Ascending aorta (tissue), 2 donors: ENCODE measurements around the gene LRRC28. TPM values are rescaled to one million over a fixed set of nuclear protein-coding genes. Genes with fewer than 3 reads are reported as not detected.
A peak's percentile ranks its signal among the peaks of the same experiment; 100 is the strongest.

ENCODE experiments used
- DNase-seq, 2 donors: peaks; one replicate each; pipeline ENCODE4 v3.0.0-alpha.2; 2019; ENCODE audit warnings: low spot score in 2 of 2
- H3K27ac ChIP-seq, 2 donors: fragments of 200-600 bp; sonication (generic); one replicate each; pipeline ENCODE4 v1.5.1; 2016 to 2017; ENCODE audit warnings: mild to moderate bottlenecking in 1 of 2
- H3K27me3 ChIP-seq: fragments of 200-600 bp; sonication (generic); one replicate; pipeline ENCODE4 v1.5.1; 2017
- H3K36me3 ChIP-seq, 2 donors: fragments of 200-600 bp; sonication (generic); one replicate each; pipeline ENCODE4 v1.5.1; 2016
- H3K4me1 ChIP-seq, 2 donors: fragments of 200-600 bp; sonication (generic); one replicate each; pipeline ENCODE4 v1.5.1; 2016 to 2017; ENCODE audit warnings: mild to moderate bottlenecking in 1 of 2
- H3K4me3 ChIP-seq, 2 donors: fragments of 200-600 bp; sonication (generic); one replicate each; pipeline ENCODE4 v1.5.1; 2016 to 2017; ENCODE audit warnings: mild to moderate bottlenecking in 1 of 2
- H3K9me3 ChIP-seq, 2 donors: fragments of 200-600 bp; sonication (generic); one replicate each; pipeline ENCODE4 v1.5.1; 2016
- CTCF ChIP-seq, 3 experiments: fragments of 200-600 bp in 2 of 3; fragments of 450-650 bp in 1 of 3; sonication (generic) in 2 of 3; IDR thresholded peaks; one replicate each; pipeline ENCODE4 v1.5.1; 2016 to 2019; ENCODE audit warnings: antibody characterized with exemption in 3 of 3, mild to moderate bottlenecking in 1 of 3, moderate library complexity in 1 of 3
- intact Hi-C: fragments of 100-400 bp; cut with DNase I; formaldehyde crosslinking; loops from one replicate; pipeline ENCODE4 v1.15.1; 2023
- total RNA-seq: library from RNA; depleted of rRNA; stranded (reverse); fragments of >200 nt; gene quantifications from one replicate; pipeline ENCODE4 v1.1.0, GENCODE V29; 2016

The LRRC28 gene
- total RNA-seq, 1 donor from 2014 or later, result 24.2 TPM

- H3K36me3 ChIP-seq, result no peaks in the 10 kb centered on the region
- no peaks in the 10 kb centered on the region for H3K4me1 ChIP-seq
- intact Hi-C loops, result no loop called here
- H3K27ac ChIP-seq, result no peak overlapping the region
- no peaks in the 10 kb centered on the region for H3K9me3 ChIP-seq
- no peak overlapping the region for H3K4me3 ChIP-seq
- no peaks in the 10 kb centered on the region for H3K27me3 ChIP-seq
- no peak for TF ChIP-seq CTCF (IDR thresholded peaks at IDR 0.05)
- no peak for DNase-seq
Observed at GRCh38 chr15:99275525-99276128, 24.3 kb downstream of the LRRC28 start.

GRCh38 chr15:99279290-99279689 lies 28.0 kb downstream of the LRRC28 start:
- TF ChIP-seq CTCF (IDR thresholded peaks at IDR 0.05), result no peak
- Histone ChIP-seq H3K9me3 (no peaks in the 10 kb centered on the region), H3K4me1 (peaks cover 0 to 6% of the 10 kb centered on the region in 2 donors), H3K27me3 (no peaks in the 10 kb centered on the region), H3K27ac (no peak overlapping the region), H3K4me3 (no peak overlapping the region), H3K36me3 (no peaks in the 10 kb centered on the region)
- intact Hi-C loops, result no loop called here
- no peak for DNase-seq

GRCh38 chr15:99279827-99280226 lies 28.5 kb downstream of the LRRC28 start:
- H3K4me1 ChIP-seq, result peaks cover 0 to 7% of the 10 kb centered on the region in 2 donors
- TF ChIP-seq CTCF (IDR thresholded peaks at IDR 0.05), result no peak
- no peaks in the 10 kb centered on the region for H3K36me3 ChIP-seq
- intact Hi-C loops, result no loop called here
- H3K4me3 ChIP-seq, result no peak overlapping the region
- H3K9me3 ChIP-seq, result no peaks in the 10 kb centered on the region
- no peak for DNase-seq
- H3K27me3 ChIP-seq, result no peaks in the 10 kb centered on the region
- no peak overlapping the region for H3K27ac ChIP-seq

GRCh38 chr15:99282121-99282520 lies 30.8 kb downstream of the LRRC28 start:
- Histone ChIP-seq H3K27me3 (no peaks in the 10 kb centered on the region), H3K27ac (no peak overlapping the region), H3K4me3 (no peak overlapping the region), H3K36me3 (no peaks in the 10 kb centered on the region), H3K4me1 (peaks cover 0 to 7% of the 10 kb centered on the region in 2 donors), H3K9me3 (no peaks in the 10 kb centered on the region)
- TF ChIP-seq CTCF (IDR thresholded peaks at IDR 0.05), result no peak
- DNase-seq, result no peak
- intact Hi-C loops, result no loop called here

GRCh38 chr15:99282586-99282985 lies 31.3 kb downstream of the LRRC28 start:
- Histone ChIP-seq H3K27ac (no peak overlapping the region), H3K4me1 (peaks cover 0 to 7% of the 10 kb centered on the region in 2 donors), H3K9me3 (no peaks in the 10 kb centered on the region), H3K4me3 (no peak overlapping the region), H3K36me3 (no peaks in the 10 kb centered on the region), H3K27me3 (no peaks in the 10 kb centered on the region)
- no peak for DNase-seq
- no peak for TF ChIP-seq CTCF (IDR thresholded peaks at IDR 0.05)
- intact Hi-C loops, result no loop called here

- no peak for TF ChIP-seq CTCF (IDR thresholded peaks at IDR 0.05)
- Histone ChIP-seq H3K27me3 (no peaks in the 10 kb centered on the region), H3K4me3 (no peak overlapping the region), H3K36me3 (no peaks in the 10 kb centered on the region), H3K9me3 (no peaks in the 10 kb centered on the region), H3K27ac (peak overlapping the region in 1 of 2 donors; percentile 22), H3K4me1 (peaks cover 0 to 7% of the 10 kb centered on the region in 2 donors)
- DNase-seq, result no peak
- intact Hi-C loops, result no loop called here
Observed at GRCh38 chr15:99283717-99284116, 32.4 kb downstream of the LRRC28 start.
